Cardiac muscle cell (in vitro differentiated cells and primary cell): ENCODE data around the gene SP2. TPM values are rescaled to one million over a fixed set of nuclear protein-coding genes. Genes with fewer than 3 reads are reported as not detected.

Source experiments
- DNase-seq, 2 donors: peaks; one replicate each; pipeline versions ENCODE4 v3.0.0 to v3.0.0-alpha.2; 2010 to 2017; ENCODE audit warnings: low read depth in 1 of 2, low spot score in 1 of 2
- H3K27ac ChIP-seq: fragments of 200-600 bp; sonication (generic); 2 replicates; pipeline ENCODE4 v1.5.1; 2016
- H3K27me3 ChIP-seq: fragments of 200-600 bp; sonication (generic); 2 replicates; pipeline ENCODE4 v1.6.0; 2016; ENCODE audit warnings: control low read depth
- H3K36me3 ChIP-seq: fragments of 200-600 bp; sonication (generic); 2 replicates; pipeline ENCODE4 v1.5.1; 2016; ENCODE audit warnings: control low read depth
- H3K4me1 ChIP-seq: fragments of 200-600 bp; sonication (generic); 2 replicates; pipeline ENCODE4 v1.8.1; 2017; ENCODE audit warnings: low read depth, mild to moderate bottlenecking, mixed run types
- H3K4me3 ChIP-seq: fragments of 200-600 bp; sonication (generic); 2 replicates; pipeline ENCODE4 v1.5.1; 2016; ENCODE audit warnings: mild to moderate bottlenecking
- H3K9me3 ChIP-seq: fragments of 200-600 bp; sonication (generic); 2 replicates; pipeline ENCODE4 v1.5.1; 2017; ENCODE audit warnings: low read depth, mild to moderate bottlenecking, control low read depth
- polyA plus RNA-seq: library from polyadenylated mRNA; unstranded; fragments of >200 nt; fragmentation: Nextera tagmentation; extraction: Ambion mirVana; gene quantifications from 2 replicates; pipeline ENCODE4 v1.2.1, GENCODE V29; 2016
- total RNA-seq: library from RNA; depleted of rRNA; stranded (reverse); fragments of >200 nt; gene quantifications from 2 replicates; pipeline ENCODE4 v1.2.3, GENCODE V29; 2016
- TF ChIP-seq, protein P1 (sequence below): IDR thresholded peaks from 2 replicates; pipeline ENCODE4 v1.5.1; 2012; ENCODE audit warnings: low read depth, mild to moderate bottlenecking, low read length

Gene SP2
- total and polyA plus RNA-seq, 2 experiments from 2014 or later, result 3.7 to 10.5 TPM

DNA sequence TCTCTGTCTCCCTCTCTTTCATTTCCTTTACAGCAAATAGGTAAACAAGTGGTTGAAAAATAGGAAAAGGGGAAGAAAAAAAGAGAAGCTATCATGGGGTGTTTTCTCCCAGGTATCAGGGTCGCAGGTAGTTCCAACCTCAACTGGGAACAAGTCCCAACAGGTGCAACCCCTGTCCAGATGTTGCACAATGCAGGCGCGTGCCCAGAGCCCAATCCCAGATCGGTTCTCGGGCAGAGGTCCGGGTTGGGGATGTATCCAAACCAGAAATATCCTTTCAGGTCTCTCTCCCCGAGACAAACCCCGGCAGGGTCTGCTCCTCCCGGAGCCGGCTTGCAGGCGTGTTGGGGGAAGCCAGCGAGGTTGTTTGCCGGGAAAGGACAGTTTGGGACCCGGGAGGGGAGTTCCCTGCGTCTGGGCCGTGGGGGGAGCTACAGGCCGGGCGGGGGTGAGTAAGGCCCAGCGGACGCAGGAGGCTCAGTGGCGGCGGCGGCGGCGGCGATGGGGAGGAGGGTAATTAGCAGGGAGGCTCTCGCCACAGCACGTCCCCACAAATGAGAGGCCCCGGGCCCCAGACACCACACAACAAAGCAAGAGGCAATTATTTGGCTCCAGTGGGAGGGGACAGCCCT lies 23.9 kb upstream of the SP2 start:
- no peaks in the 10 kb centered on the region for H3K36me3 ChIP-seq
- no peak overlapping the region for H3K4me3 ChIP-seq
- peaks cover 34% of the 10 kb centered on the region for H3K4me1 ChIP-seq
- H3K27me3 ChIP-seq, result no peaks in the 10 kb centered on the region
- H3K9me3 ChIP-seq, result no peaks in the 10 kb centered on the region
- TF ChIP-seq, protein P1, sequence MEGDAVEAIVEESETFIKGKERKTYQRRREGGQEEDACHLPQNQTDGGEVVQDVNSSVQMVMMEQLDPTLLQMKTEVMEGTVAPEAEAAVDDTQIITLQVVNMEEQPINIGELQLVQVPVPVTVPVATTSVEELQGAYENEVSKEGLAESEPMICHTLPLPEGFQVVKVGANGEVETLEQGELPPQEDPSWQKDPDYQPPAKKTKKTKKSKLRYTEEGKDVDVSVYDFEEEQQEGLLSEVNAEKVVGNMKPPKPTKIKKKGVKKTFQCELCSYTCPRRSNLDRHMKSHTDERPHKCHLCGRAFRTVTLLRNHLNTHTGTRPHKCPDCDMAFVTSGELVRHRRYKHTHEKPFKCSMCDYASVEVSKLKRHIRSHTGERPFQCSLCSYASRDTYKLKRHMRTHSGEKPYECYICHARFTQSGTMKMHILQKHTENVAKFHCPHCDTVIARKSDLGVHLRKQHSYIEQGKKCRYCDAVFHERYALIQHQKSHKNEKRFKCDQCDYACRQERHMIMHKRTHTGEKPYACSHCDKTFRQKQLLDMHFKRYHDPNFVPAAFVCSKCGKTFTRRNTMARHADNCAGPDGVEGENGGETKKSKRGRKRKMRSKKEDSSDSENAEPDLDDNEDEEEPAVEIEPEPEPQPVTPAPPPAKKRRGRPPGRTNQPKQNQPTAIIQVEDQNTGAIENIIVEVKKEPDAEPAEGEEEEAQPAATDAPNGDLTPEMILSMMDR, result no peak
- H3K27ac ChIP-seq, result no peak overlapping the region
- DNase-seq, result no peak

DNA sequence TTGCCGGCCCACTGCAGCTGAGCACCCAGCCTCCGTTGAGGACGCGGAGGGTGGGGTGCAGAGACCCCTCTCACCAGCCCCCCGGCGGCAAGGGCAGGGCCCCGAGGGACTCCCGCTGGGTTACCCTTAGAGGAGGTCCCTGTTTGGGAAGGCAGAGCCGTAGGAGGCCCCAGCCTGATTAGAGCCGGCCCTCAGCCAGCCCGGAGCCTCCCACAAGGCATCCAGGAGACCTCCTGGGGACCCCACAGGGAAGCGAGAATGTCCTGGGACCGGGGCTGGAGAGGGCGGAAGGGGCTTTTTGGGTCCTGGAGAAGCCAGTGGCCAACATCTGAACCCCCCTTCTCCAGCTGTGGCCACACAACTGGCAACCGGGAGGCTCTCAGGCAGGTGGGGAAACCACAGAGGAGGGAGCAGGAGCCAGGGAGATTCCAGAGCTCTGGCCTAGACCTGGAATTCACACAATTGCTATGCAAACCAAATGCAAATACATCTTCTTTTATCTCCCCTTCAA lies 23.3 kb upstream of the SP2 start:
- no peaks in the 10 kb centered on the region for H3K27me3 ChIP-seq

DNA sequence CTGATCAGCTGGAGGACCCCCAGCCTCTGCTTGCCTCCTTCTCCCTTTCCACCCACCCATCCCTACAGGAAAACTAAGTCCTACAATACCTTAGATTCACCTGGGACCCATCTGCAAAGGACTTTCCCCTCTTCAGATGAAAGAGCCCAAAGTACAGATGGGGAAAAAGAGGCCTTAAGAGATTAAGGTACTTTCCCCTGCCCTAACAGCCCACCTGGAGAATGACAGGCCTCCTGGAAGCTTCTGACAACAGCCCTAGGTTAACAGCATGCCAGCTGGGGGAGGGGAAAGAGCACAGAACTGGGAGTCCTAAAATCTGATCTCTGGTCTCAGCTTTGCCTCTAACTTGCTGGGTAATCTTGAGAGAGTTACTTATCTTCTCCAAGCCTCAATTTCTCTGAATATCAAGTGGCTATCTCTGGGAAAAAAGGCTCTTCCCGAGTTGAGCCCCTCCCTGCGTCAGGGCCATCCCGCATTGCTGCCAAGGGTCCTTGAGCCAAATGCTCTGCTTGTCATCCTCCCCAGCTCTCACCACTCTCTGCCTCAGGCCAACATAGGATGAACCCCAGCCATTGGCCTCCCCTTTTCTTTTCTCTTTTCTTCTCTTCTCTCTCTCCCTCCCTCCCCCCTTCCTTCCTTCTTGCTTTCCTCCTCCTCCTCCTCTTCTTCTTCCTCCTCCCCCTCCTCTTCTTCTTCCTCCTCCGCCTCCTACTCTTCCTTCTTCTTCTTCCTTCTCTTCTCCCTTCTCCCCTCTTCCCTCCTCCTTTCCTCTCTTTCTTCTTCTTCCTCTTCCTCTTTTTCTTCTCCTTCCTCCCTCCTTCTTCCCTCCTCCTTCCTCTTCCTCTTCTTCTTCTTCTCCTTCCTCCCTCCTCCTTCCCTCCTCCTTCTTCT lies 22.6 kb upstream of the SP2 start:
- TF ChIP-seq, protein P1, result no peak
- peaks cover 39% of the 10 kb centered on the region for H3K4me1 ChIP-seq
- no peaks in the 10 kb centered on the region for H3K36me3 ChIP-seq
- H3K27ac ChIP-seq, result no peak overlapping the region
- H3K27me3 ChIP-seq, result no peaks in the 10 kb centered on the region
- no peak overlapping the region for H3K4me3 ChIP-seq
- no peak for DNase-seq
- no peaks in the 10 kb centered on the region for H3K9me3 ChIP-seq

More for the DNA sequence above, 23.3 kb upstream of the SP2 start:
- no peak for DNase-seq
- Histone ChIP-seq H3K4me3 (no peak overlapping the region), H3K4me1 (peaks cover 34% of the 10 kb centered on the region), H3K27ac (no peak overlapping the region), H3K9me3 (no peaks in the 10 kb centered on the region), H3K36me3 (no peaks in the 10 kb centered on the region)
- TF ChIP-seq, protein P1, result no peak

DNA sequence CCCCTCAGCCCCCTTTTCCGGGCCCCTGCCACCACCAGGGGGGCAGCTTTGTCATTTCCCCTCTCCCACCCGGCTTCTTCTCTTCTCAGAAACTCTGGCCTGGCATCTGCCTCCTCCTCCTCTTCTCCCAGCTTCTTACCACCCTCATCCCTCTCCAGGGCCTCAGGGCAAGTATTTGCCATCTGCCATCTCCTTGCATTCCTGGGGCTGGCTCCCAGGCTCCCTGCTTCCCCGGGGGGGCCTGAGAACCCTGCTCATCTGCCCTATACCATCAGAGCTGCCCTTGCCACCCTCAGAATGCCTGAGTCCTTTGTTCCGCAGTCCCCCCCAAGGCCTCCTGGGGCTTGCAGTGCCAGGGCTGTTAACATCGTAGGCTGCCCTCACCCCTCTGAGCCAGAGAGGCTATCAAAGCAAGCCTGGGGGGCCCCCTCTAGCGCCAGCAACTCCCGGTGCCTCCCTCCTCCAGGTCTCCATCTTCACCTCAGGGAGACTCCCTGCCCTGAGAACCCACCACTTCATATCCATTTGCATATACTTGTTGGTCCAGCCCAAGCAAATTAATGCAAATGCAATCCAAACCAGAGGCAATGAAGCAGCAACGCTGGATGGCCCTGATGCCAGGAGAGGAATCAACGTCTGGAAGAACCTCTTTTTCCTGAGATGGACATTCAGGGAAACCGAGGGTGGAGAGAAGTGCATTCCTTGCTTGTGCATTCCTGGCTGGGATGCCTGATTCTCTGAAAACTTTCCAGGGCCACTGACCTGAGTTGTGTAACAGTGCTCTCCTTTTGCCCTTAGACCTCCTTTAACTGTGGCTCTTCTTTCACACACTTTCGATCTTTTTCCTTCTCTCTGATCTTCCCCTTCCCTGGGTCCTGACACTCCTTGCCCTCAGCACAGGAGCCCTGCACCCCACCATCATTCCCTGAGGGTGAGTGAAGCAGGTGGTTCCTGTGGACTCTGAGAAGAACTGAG lies 20.7 kb upstream of the SP2 start:
- DNase-seq, result no peak
- Histone ChIP-seq H3K27ac (no peak overlapping the region), H3K36me3 (no peaks in the 10 kb centered on the region), H3K4me3 (no peak overlapping the region), H3K9me3 (no peaks in the 10 kb centered on the region), H3K27me3 (no peaks in the 10 kb centered on the region), H3K4me1 (peaks cover 34% of the 10 kb centered on the region)
- TF ChIP-seq, protein P1, result no peak
